GM12878 (cell line): Measurements from ENCODE around the gene AMPD3. TPM values are rescaled to one million over a fixed set of nuclear protein-coding genes. Genes with fewer than 3 reads are reported as not detected.

Experiments
- ATAC-seq: fragments of 200-7000 bp; cut with Tn5 transposase; 3 replicates; pipeline ENCODE4 v1.9.1; 2020; ENCODE audit warnings: mild to moderate bottlenecking, moderate library complexity
- BruUV-seq: library from RNA; stranded (reverse); fragments of 400-500 nt; replicated peaks from 2 replicates; lab custom pipeline; 2021; lab: Mats Ljungman, UMichigan
- CTCF ChIA-PET: fragments of 300-600 bp; sonication (Branson Sonifier 250); formaldehyde crosslinking; extraction: SDS; loops from one replicate; lab custom pipeline; 2021; ENCODE audit warnings: inconsistent platforms; lab: Yijun Ruan, JAX
- POLR2A ChIA-PET: fragments of 350-600 bp; formaldehyde crosslinking; extraction: SDS; loops from one replicate; lab custom pipeline; 2021; ENCODE audit warnings: inconsistent platforms; lab: Charles Lee
- RAD21 ChIA-PET: fragments of 300-600 bp; sonication (Branson Sonifier 250); formaldehyde crosslinking; loops from one replicate; lab custom pipeline; 2023; ENCODE audit warnings: antibody characterized with exemption; ENCODE audit not compliant: unreplicated experiment; lab: Charles Lee
- SMC1A ChIA-PET: fragments of 300-600 bp; sonication (Branson Sonifier 250); formaldehyde crosslinking; loops from one replicate; lab custom pipeline; 2023; ENCODE audit not compliant: unreplicated experiment, uncharacterized antibody; lab: Charles Lee
- DNase-seq: peaks from one replicate; pipeline ENCODE4 v3.0.0-alpha.2; 2011; ENCODE audit warnings: low read depth, low spot score
- FAIRE-seq: peaks from 3 replicates; lab custom pipeline; 2011; peaks lifted over from hg19 to GRCh38; lab: Jason Lieb, UNC
- H2AFZ ChIP-seq: 2 replicates; pipeline ENCODE4 v1.6.0; 2011; ENCODE audit warnings: low read depth, low read length, control low read depth; ENCODE audit not compliant: control insufficient read depth
- H3K27ac ChIP-seq: 2 replicates; pipeline ENCODE4 v1.5.1; 2011; ENCODE audit warnings: control low read depth; ENCODE audit not compliant: control insufficient read depth, insufficient read depth
- H3K27me3 ChIP-seq, 2 experiments: replicated peaks in 1 of 2; 2 replicates each; pipeline versions ENCODE4 v1.6.0 to v1.6.1; 2011; ENCODE audit warnings: low read length in 1 of 2; ENCODE audit not compliant: control insufficient read depth in 2 of 2, insufficient read depth in 2 of 2
- H3K36me3 ChIP-seq, 2 experiments: 2 replicates each; pipeline ENCODE4 v1.5.1; 2011; ENCODE audit warnings: low read length in 1 of 2; ENCODE audit not compliant: control insufficient read depth in 2 of 2, insufficient read depth in 2 of 2
- H3K4me1 ChIP-seq: 2 replicates; pipeline ENCODE4 v1.6.1; 2011; ENCODE audit warnings: mild to moderate bottlenecking, low read length, moderate library complexity, mixed read lengths; ENCODE audit not compliant: control insufficient read depth, insufficient read depth
- H3K4me2 ChIP-seq: 2 replicates; pipeline ENCODE4 v1.6.0; 2011; ENCODE audit warnings: control low read depth; ENCODE audit not compliant: control insufficient read depth, insufficient read depth
- H3K4me3 ChIP-seq: fragments of 200-600 bp; sonication (generic); 2 replicates; pipeline ENCODE4 v1.5.1; 2016
- H3K79me2 ChIP-seq: 2 replicates; pipeline ENCODE4 v1.6.0; 2011; ENCODE audit warnings: low read length; ENCODE audit not compliant: control insufficient read depth, insufficient read depth
- H3K9ac ChIP-seq: 2 replicates; pipeline ENCODE4 v1.8.0; 2011; ENCODE audit warnings: low read length, control low read depth, mixed read lengths; ENCODE audit not compliant: control insufficient read depth, insufficient read depth
- H3K9me3 ChIP-seq: replicated peaks from 3 replicates; pipeline ENCODE4 v1.5.1; 2011; ENCODE audit warnings: mild to moderate bottlenecking, low read length; ENCODE audit not compliant: control insufficient read depth, insufficient read depth
- H4K20me1 ChIP-seq: 2 replicates; pipeline ENCODE4 v1.6.0; 2011; ENCODE audit not compliant: control insufficient read depth, insufficient read depth
- BHLHE40 ChIP-seq, 2 experiments: fragments of 450-650 bp in 1 of 2; IDR thresholded peaks; 2 replicates each; pipeline ENCODE4 v1.6.1; 2011 to 2017; ENCODE audit warnings: low read depth in 2 of 2, borderline replicate concordance in 1 of 2, improper control_type of control experiment in 1 of 2, low read length in 1 of 2, mild to moderate bottlenecking in 1 of 2
- BMI1 ChIP-seq: fragments of 450-650 bp; IDR thresholded peaks from 2 replicates; pipeline ENCODE4 v1.6.1; 2016; ENCODE audit warnings: mild to moderate bottlenecking, moderate library complexity, borderline replicate concordance
- CHD1 ChIP-seq: IDR thresholded peaks from 2 replicates; pipeline ENCODE4 v1.6.1; 2012; ENCODE audit warnings: low read depth, low read length, improper control_type of control experiment
- FOXM1 ChIP-seq: IDR thresholded peaks from 2 replicates; pipeline ENCODE4 v1.6.1; 2012; ENCODE audit warnings: low read depth, mild to moderate bottlenecking, inconsistent platforms, low read length, moderate library complexity
- GABPA ChIP-seq: IDR thresholded peaks from 2 replicates; pipeline ENCODE4 v1.6.1; 2014; ENCODE audit warnings: antibody characterized with exemption, low read depth, mild to moderate bottlenecking, inconsistent platforms
- IRF3 ChIP-seq: fragments of 450-650 bp; IDR thresholded peaks from 2 replicates; pipeline ENCODE4 v1.6.1; 2014; ENCODE audit warnings: mild to moderate bottlenecking
- MEF2A ChIP-seq: IDR thresholded peaks from 2 replicates; pipeline ENCODE4 v1.6.1; 2011; ENCODE audit warnings: low read depth, mild to moderate bottlenecking, low read length, moderate library complexity; ENCODE audit not compliant: insufficient read depth
- MEF2B ChIP-seq: fragments of 450-650 bp; IDR thresholded peaks from 2 replicates; pipeline ENCODE4 v1.6.1; 2018; ENCODE audit warnings: mild to moderate bottlenecking, moderate library complexity; ENCODE audit not compliant: partially characterized antibody, poor library complexity, severe bottlenecking
- RUNX3 ChIP-seq: IDR thresholded peaks from 2 replicates; pipeline ENCODE4 v1.6.1; 2012; ENCODE audit warnings: low read length, inconsistent platforms
- SREBF1 ChIP-seq: IDR thresholded peaks from 2 replicates; pipeline ENCODE4 v1.6.1; 2012; ENCODE audit warnings: mild to moderate bottlenecking, low read length
- ZNF274 ChIP-seq: IDR thresholded peaks from one replicate; pipeline ENCODE4 v1.8.0; 2011; ENCODE audit not compliant: insufficient read length, insufficient read depth
- WGBS: methylation state at CpG from one replicate; pipeline ENCODE4 v1.1.6; 2016; ENCODE audit warnings: low lambda C conversion rate; ENCODE audit not compliant: insufficient replicate concordance, insufficient coverage; ENCODE audit errors: missing lambda C conversion rate; 5-methylcytosine and 5-hydroxymethylcytosine counted together
- in situ Hi-C: fragments of 300-500 bp; cut with MboI; formaldehyde crosslinking; loops from 9 replicates; pipeline ENCODE4 v1.14.3; 2018; ENCODE audit warnings: mixed read lengths
- intact Hi-C: fragments of 100-400 bp; cut with micrococcal nuclease; formaldehyde crosslinking; loops from one replicate; pipeline ENCODE4 v1.14.2; 2022; ENCODE audit not compliant: unreplicated experiment
- polyA plus RNA-seq, 11 experiments: library from polyadenylated mRNA; depleted of rRNA in 4 of 11; unstranded in 6 of 11; stranded (reverse) in 5 of 11; fragments of >200 nt; fragmentation: Nextera tagmentation in 4 of 11; fragmentation: Illumina TruSeq in 1 of 11; extraction: Ambion mirVana in 4 of 11; extraction: Trizol in 1 of 11; gene quantifications; 1 replicate in 1 of 11; 2 replicates in 10 of 11; pipeline versions ENCODE4 v1.2.1 to v1.2.3, GENCODE V29; 2011 to 2016; ENCODE audit warnings: inconsistent platforms in 2 of 11, missing spikeins in 2 of 11, low read depth in 1 of 11
- total RNA-seq, 4 experiments: library from RNA; depleted of rRNA in 3 of 4; stranded (reverse); fragments of >200 nt in 3 of 4; fragmentation: Illumina TruSeq in 1 of 4; extraction: Trizol in 1 of 4; gene quantifications; 2 replicates each; pipeline versions ENCODE4 v1.2.1 to v1.2.3, GENCODE V29; 2013 to 2021

AMPD3 gene
- total and polyA plus RNA-seq, 10 of the 15 experiments (the other 5 are each of a cell fraction or from before 2014, with no cell fraction given), result 5.6 to 28.6 (median 15.9) TPM

- CTCF ChIA-PET, result interaction anchor here (0.9 to 2.0 kb wide), 4 partner anchors 26 to 138 kb away, joined by 4 to 6 read pairs (median 4); partner anchors contain the start of gene RNF141
- Histone ChIP-seq H3K36me3 (no peaks in the 10 kb centered on the region), H3K27ac (no peak overlapping the region), H4K20me1 (no peaks in the 10 kb centered on the region), H3K4me1 (no peaks in the 10 kb centered on the region), H2AFZ (no peak overlapping the region), H3K27me3 (no peaks in the 10 kb centered on the region), H3K9me3 (no peaks in the 10 kb centered on the region), H3K79me2 (no peaks in the 10 kb centered on the region), H3K4me3 (no peak overlapping the region), H3K9ac (no peak overlapping the region), H3K4me2 (no peak overlapping the region)
- no TSS peak for BruUV-seq
- POLR2A ChIA-PET, result no interaction called here
- WGBS, result 93% methylated on average over 2 of the region's 2 CpGs
- ATAC-seq, result no peak
- RAD21 ChIA-PET, result no interaction called here
- intact Hi-C loops, result loop anchor here (5.0 kb wide), 1 partner anchor 138 kb away; no protein-coding TSS in a partner anchor
- in situ Hi-C loops, result no loop called here
- no peak for TF ChIP-seq ZNF274
- TF ChIP-seq MEF2B, result no peak
- TF ChIP-seq BMI1, result no peak
- no peak for TF ChIP-seq MEF2A
- no peak for TF ChIP-seq BHLHE40 (IDR thresholded peaks at IDR 0.05; ENCODE audit: borderline replicate concordance in 1 of 2, low read depth in 2 of 2, low read length in 1 of 2)
- TF ChIP-seq CHD1, result no peak
- no peak for TF ChIP-seq SREBF1
- TF ChIP-seq IRF3, result no peak
- no peak for TF ChIP-seq GABPA
- no peak for TF ChIP-seq RUNX3
- no peak for TF ChIP-seq FOXM1
- SMC1A ChIA-PET, result interaction anchor here (1.2 to 1.4 kb wide), 2 partner anchors 72 to 99 kb away, joined by 3 to 4 read pairs; no protein-coding TSS in a partner anchor
- DNase-seq, result no peak
- FAIRE-seq, result no peak
Observed at GRCh38 chr11:10514709-10515108, 59.6 kb downstream of the AMPD3 start.
